ENCODE data around the gene SDF2L1. TPM values are rescaled to one million over a fixed set of nuclear protein-coding genes. Genes with fewer than 3 reads are reported as not detected.

The SDF2L1 gene
- total RNA-seq, 4 donors from 2014 or later: 1.8 to 22.4 (median 11.3) TPM

GRCh38 chr22:21682385-21683175 is 40.5 kb downstream of the SDF2L1 start:
- no peak overlapping the region for H3K27ac ChIP-seq
- H3K9me3 ChIP-seq: no peaks in the 10 kb centered on the region
- TF ChIP-seq POLR2A (IDR thresholded peaks at IDR 0.05): no peak
- no peak for TF ChIP-seq CTCF (IDR thresholded peaks at IDR 0.05)
- DNase-seq: no peak
- H3K27me3 ChIP-seq: no peaks in the 10 kb centered on the region
- no peaks in the 10 kb centered on the region for H3K4me1 ChIP-seq
- H3K36me3 ChIP-seq: no peaks in the 10 kb centered on the region
- intact Hi-C loops (cut with DNase I; ENCODE audit: low total_unique reads): no loop called here
- H3K4me3 ChIP-seq: no peak overlapping the region

GRCh38 chr22:21683401-21683811 is 41.3 kb downstream of the SDF2L1 start:
- Histone ChIP-seq H3K4me3 (no peak overlapping the region), H3K36me3 (no peaks in the 10 kb centered on the region), H3K27ac (no peak overlapping the region), H3K4me1 (no peaks in the 10 kb centered on the region), H3K27me3 (no peaks in the 10 kb centered on the region), H3K9me3 (no peaks in the 10 kb centered on the region)
- DNase-seq: no peak
- TF ChIP-seq CTCF (IDR thresholded peaks at IDR 0.05) (no peak), POLR2A (IDR thresholded peaks at IDR 0.05) (no peak)
- intact Hi-C loops (cut with DNase I; ENCODE audit: low total_unique reads): no loop called here

GRCh38 chr22:21684492-21685163 is 42.5 kb downstream of the SDF2L1 start:
- TF ChIP-seq CTCF (IDR thresholded peaks at IDR 0.05) (no peak), POLR2A (IDR thresholded peaks at IDR 0.05) (no peak)
- Histone ChIP-seq H3K9me3 (no peaks in the 10 kb centered on the region), H3K36me3 (no peaks in the 10 kb centered on the region), H3K27ac (no peak overlapping the region), H3K27me3 (no peaks in the 10 kb centered on the region), H3K4me1 (no peaks in the 10 kb centered on the region), H3K4me3 (no peak overlapping the region)
- intact Hi-C loops (cut with DNase I; ENCODE audit: low total_unique reads): no loop called here
- no peak for DNase-seq

- DNase-seq: no peak
- Histone ChIP-seq H3K27ac (no peak overlapping the region), H3K4me3 (no peak overlapping the region), H3K9me3 (no peaks in the 10 kb centered on the region), H3K27me3 (no peaks in the 10 kb centered on the region), H3K4me1 (no peaks in the 10 kb centered on the region), H3K36me3 (no peaks in the 10 kb centered on the region)
- no peak for TF ChIP-seq POLR2A (IDR thresholded peaks at IDR 0.05)
- intact Hi-C loops (cut with DNase I; ENCODE audit: low total_unique reads): no loop called here
These were observed 43.0 kb downstream of the SDF2L1 start for GRCh38 chr22:21685164-21685513.

GRCh38 chr22:21686193-21686608 is 44.1 kb downstream of the SDF2L1 start:
- Histone ChIP-seq H3K27ac (no peak overlapping the region), H3K4me3 (no peak overlapping the region), H3K9me3 (no peaks in the 10 kb centered on the region), H3K4me1 (no peaks in the 10 kb centered on the region), H3K27me3 (no peaks in the 10 kb centered on the region), H3K36me3 (no peaks in the 10 kb centered on the region)
- no peak for DNase-seq
- no peak for TF ChIP-seq POLR2A (IDR thresholded peaks at IDR 0.05)
- no peak for TF ChIP-seq CTCF (IDR thresholded peaks at IDR 0.05)
- intact Hi-C loops (cut with DNase I; ENCODE audit: low total_unique reads): no loop called here

All from uterus (tissue), 4 donors.